Astrocyte (in vitro differentiated cells and primary cell): ENCODE data around the gene WNT5B. TPM values are rescaled to one million over a fixed set of nuclear protein-coding genes. Genes with fewer than 3 reads are reported as not detected.

Experiments
- DNase-seq: peaks from one replicate; pipeline ENCODE4 v3.0.0-alpha.2; 2010; ENCODE audit warnings: low read depth
- FAIRE-seq: peaks from 2 replicates; lab custom pipeline; 2011; peaks lifted over from hg19 to GRCh38; lab: Jason Lieb, UNC
- H2AFZ ChIP-seq: 2 replicates; pipeline ENCODE4 v1.6.0; 2012; ENCODE audit warnings: low read depth, low read length, inconsistent platforms
- H3K27ac ChIP-seq: 2 replicates; pipeline ENCODE4 v1.5.1; 2011; ENCODE audit warnings: low read depth, low read length, inconsistent platforms
- H3K27me3 ChIP-seq: 2 replicates; pipeline ENCODE4 v1.6.0; 2011; ENCODE audit warnings: low read length, inconsistent platforms; ENCODE audit not compliant: insufficient read depth
- H3K36me3 ChIP-seq: 2 replicates; pipeline ENCODE4 v1.5.1; 2011; ENCODE audit warnings: low read length, inconsistent platforms; ENCODE audit not compliant: insufficient read depth
- H3K4me1 ChIP-seq: 2 replicates; pipeline ENCODE4 v1.5.1; 2011; ENCODE audit warnings: low read length, inconsistent platforms; ENCODE audit not compliant: insufficient read depth
- H3K4me2 ChIP-seq: 2 replicates; pipeline ENCODE4 v1.6.0; 2012; ENCODE audit warnings: low read length, inconsistent platforms
- H3K4me3 ChIP-seq: 2 replicates; pipeline ENCODE4 v1.5.1; 2011; ENCODE audit warnings: low read depth, mild to moderate bottlenecking, low read length, inconsistent platforms; ENCODE audit not compliant: insufficient read depth
- H3K79me2 ChIP-seq: 2 replicates; pipeline ENCODE4 v1.6.0; 2012; ENCODE audit warnings: mild to moderate bottlenecking, low read length, inconsistent platforms; ENCODE audit not compliant: insufficient read depth
- H3K9ac ChIP-seq: 2 replicates; pipeline ENCODE4 v1.6.0; 2012; ENCODE audit warnings: mild to moderate bottlenecking, low read length, inconsistent platforms
- H3K9me3 ChIP-seq: 2 replicates; pipeline ENCODE4 v1.5.1; 2012; ENCODE audit warnings: low read depth, mild to moderate bottlenecking, low read length, inconsistent platforms; ENCODE audit not compliant: insufficient read depth
- H4K20me1 ChIP-seq: 2 replicates; pipeline ENCODE4 v1.6.0; 2012; ENCODE audit warnings: low read length, inconsistent platforms; ENCODE audit not compliant: insufficient read depth
- H3K27ac Mint-ChIP-seq: one replicate; pipeline ENCODE4 v1.8.0; 2021; ENCODE audit warnings: mild to moderate bottlenecking, mixed read lengths; ENCODE audit not compliant: unreplicated experiment
- H3K27me3 Mint-ChIP-seq: one replicate; pipeline ENCODE4 v1.8.0; 2021; ENCODE audit warnings: low read depth, mixed read lengths; ENCODE audit not compliant: unreplicated experiment
- H3K36me3 Mint-ChIP-seq: one replicate; pipeline ENCODE4 v1.8.0; 2021; ENCODE audit warnings: low read depth, mixed read lengths; ENCODE audit not compliant: unreplicated experiment
- H3K4me1 Mint-ChIP-seq: one replicate; pipeline ENCODE4 v1.8.0; 2021; ENCODE audit warnings: low read depth, mixed read lengths; ENCODE audit not compliant: unreplicated experiment
- H3K4me3 Mint-ChIP-seq: one replicate; pipeline ENCODE4 v1.8.0; 2021; ENCODE audit warnings: mild to moderate bottlenecking, moderate library complexity, mixed read lengths; ENCODE audit not compliant: unreplicated experiment
- H3K9me3 Mint-ChIP-seq: one replicate; pipeline ENCODE4 v1.8.0; 2021; ENCODE audit warnings: mild to moderate bottlenecking, mixed read lengths; ENCODE audit not compliant: unreplicated experiment
- EZH2 ChIP-seq: IDR thresholded peaks from 2 replicates; pipeline ENCODE4 v1.6.1; 2012; ENCODE audit warnings: mild to moderate bottlenecking, low read length, inconsistent platforms; ENCODE audit not compliant: insufficient read depth
- microRNA-seq: library from miRNA; unstranded; fragments of <30 nt; microRNA quantifications from one replicate; pipeline ENCODE4 v1.2.0, GENCODE V29; 2020
- total RNA-seq: library from RNA; stranded (reverse); gene quantifications from 2 replicates; pipeline ENCODE4 v1.2.1, GENCODE V29; 2021
- TF ChIP-seq, protein P1 (sequence below): IDR thresholded peaks from 2 replicates; pipeline ENCODE4 v1.5.1; 2011; ENCODE audit warnings: low read depth, mild to moderate bottlenecking, inconsistent platforms, low read length, moderate library complexity; ENCODE audit not compliant: insufficient read depth

Gene WNT5B
- total RNA-seq, 1 donor from 2014 or later: 110 TPM

DNA sequence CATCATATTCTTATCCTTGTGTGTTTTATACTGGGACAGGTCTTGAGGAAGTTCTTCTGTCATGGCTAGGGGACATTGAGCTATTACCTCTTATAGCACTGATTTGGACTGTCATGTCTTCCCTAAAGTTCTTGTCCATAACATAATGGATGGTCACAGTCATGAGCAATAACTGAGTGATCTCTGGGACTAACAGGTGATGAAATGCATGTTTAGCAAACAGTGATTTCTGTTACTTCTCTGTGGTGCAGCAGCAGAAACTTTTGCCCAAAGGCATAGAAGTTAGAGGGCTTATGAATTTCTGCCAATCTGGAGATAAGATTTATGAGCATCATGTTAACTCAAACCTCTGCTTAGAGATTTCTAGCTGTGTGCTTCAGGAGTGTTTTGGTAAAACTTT lies 67.8 kb downstream of the WNT5B start:
- no peak overlapping the region for H3K27ac Mint-ChIP-seq
- no peak for FAIRE-seq

More for the DNA sequence above, 67.8 kb downstream of the WNT5B start:
- H3K9ac ChIP-seq: no peak overlapping the region
- H3K27ac ChIP-seq: no peak overlapping the region
- Mint-ChIP-seq H3K36me3 (no peaks in the 10 kb centered on the region), H3K27me3 (no peaks in the 10 kb centered on the region), H3K4me3 (no peak overlapping the region), H3K9me3 (no peaks in the 10 kb centered on the region), H3K4me1 (peaks cover 8% of the 10 kb centered on the region)
- H3K36me3 ChIP-seq: no peaks in the 10 kb centered on the region
- peaks cover 99% of the 10 kb centered on the region for H3K79me2 ChIP-seq
- no peak overlapping the region for H2AFZ ChIP-seq
- no peaks in the 10 kb centered on the region for H3K27me3 ChIP-seq
- H3K4me2 ChIP-seq: no peak overlapping the region
- TF ChIP-seq, protein P1, sequence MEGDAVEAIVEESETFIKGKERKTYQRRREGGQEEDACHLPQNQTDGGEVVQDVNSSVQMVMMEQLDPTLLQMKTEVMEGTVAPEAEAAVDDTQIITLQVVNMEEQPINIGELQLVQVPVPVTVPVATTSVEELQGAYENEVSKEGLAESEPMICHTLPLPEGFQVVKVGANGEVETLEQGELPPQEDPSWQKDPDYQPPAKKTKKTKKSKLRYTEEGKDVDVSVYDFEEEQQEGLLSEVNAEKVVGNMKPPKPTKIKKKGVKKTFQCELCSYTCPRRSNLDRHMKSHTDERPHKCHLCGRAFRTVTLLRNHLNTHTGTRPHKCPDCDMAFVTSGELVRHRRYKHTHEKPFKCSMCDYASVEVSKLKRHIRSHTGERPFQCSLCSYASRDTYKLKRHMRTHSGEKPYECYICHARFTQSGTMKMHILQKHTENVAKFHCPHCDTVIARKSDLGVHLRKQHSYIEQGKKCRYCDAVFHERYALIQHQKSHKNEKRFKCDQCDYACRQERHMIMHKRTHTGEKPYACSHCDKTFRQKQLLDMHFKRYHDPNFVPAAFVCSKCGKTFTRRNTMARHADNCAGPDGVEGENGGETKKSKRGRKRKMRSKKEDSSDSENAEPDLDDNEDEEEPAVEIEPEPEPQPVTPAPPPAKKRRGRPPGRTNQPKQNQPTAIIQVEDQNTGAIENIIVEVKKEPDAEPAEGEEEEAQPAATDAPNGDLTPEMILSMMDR: no peak
- TF ChIP-seq EZH2: no peak
- no peak for DNase-seq
- no peaks in the 10 kb centered on the region for H3K9me3 ChIP-seq
- H3K4me1 ChIP-seq: no peaks in the 10 kb centered on the region
- H4K20me1 ChIP-seq: peaks cover 91% of the 10 kb centered on the region
- no peak overlapping the region for H3K4me3 ChIP-seq

Small RNAs within 50 kb of the gene (microRNA-seq; reads per million reads assigned to microRNA genes)
- not detected for gene MIR3649

Other genes starting within 250 kb of the WNT5B start
- gene FBXL14, start 34.6 kb upstream of the WNT5B start, total RNA-seq: 9.2 and 9.8 TPM in 2 replicates
- gene ADIPOR2, start 61.8 kb downstream of the WNT5B start, total RNA-seq: 52.8 and 56.6 TPM in 2 replicates
- gene LRTM2, start 191.3 kb downstream of the WNT5B start, total RNA-seq: not detected in 2 replicates